ENCODE data around the gene FLNB.

DNA sequence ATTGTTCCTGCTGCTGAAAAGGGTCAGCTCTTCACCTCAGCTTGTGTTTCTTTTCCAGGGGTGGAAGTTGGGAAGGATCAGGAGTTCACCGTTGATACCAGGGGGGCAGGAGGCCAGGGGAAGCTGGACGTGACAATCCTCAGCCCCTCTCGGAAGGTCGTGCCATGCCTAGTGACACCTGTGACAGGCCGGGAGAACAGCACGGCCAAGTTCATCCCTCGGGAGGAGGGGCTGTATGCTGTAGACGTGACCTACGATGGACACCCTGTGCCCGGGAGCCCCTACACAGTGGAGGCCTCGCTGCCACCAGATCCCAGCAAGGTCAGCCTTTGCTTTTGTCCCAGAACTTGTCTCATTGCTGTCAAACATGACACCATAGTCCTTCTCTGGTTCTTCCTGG, 113.0 kb downstream of the FLNB start:
- no peak for TF ChIP-seq DNMT1 (CRISPR knock-in tag; IDR thresholded peaks at IDR 0.05)
- no peak for TF ChIP-seq HDAC2 (CRISPR knock-in tag; IDR thresholded peaks at IDR 0.05)
- no peak for TF ChIP-seq MYNN (CRISPR knock-in tag; IDR thresholded peaks at IDR 0.05; ENCODE audit: low read depth)
- TF ChIP-seq BRCA1 (CRISPR knock-in tag; IDR thresholded peaks at IDR 0.05): no peak
- TF ChIP-seq, protein P1, sequence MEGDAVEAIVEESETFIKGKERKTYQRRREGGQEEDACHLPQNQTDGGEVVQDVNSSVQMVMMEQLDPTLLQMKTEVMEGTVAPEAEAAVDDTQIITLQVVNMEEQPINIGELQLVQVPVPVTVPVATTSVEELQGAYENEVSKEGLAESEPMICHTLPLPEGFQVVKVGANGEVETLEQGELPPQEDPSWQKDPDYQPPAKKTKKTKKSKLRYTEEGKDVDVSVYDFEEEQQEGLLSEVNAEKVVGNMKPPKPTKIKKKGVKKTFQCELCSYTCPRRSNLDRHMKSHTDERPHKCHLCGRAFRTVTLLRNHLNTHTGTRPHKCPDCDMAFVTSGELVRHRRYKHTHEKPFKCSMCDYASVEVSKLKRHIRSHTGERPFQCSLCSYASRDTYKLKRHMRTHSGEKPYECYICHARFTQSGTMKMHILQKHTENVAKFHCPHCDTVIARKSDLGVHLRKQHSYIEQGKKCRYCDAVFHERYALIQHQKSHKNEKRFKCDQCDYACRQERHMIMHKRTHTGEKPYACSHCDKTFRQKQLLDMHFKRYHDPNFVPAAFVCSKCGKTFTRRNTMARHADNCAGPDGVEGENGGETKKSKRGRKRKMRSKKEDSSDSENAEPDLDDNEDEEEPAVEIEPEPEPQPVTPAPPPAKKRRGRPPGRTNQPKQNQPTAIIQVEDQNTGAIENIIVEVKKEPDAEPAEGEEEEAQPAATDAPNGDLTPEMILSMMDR (CRISPR knock-in tag; IDR thresholded peaks at IDR 0.05): no peak
- TF ChIP-seq, protein P2, sequence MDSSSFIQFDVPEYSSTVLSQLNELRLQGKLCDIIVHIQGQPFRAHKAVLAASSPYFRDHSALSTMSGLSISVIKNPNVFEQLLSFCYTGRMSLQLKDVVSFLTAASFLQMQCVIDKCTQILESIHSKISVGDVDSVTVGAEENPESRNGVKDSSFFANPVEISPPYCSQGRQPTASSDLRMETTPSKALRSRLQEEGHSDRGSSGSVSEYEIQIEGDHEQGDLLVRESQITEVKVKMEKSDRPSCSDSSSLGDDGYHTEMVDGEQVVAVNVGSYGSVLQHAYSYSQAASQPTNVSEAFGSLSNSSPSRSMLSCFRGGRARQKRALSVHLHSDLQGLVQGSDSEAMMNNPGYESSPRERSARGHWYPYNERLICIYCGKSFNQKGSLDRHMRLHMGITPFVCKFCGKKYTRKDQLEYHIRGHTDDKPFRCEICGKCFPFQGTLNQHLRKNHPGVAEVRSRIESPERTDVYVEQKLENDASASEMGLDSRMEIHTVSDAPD (CRISPR knock-in tag; IDR thresholded peaks at IDR 0.05): no peak
- no peak for TF ChIP-seq POLR2AphosphoS5 (IDR thresholded peaks at IDR 0.05; ENCODE audit: low read depth, low read length)
- TF ChIP-seq FOXK1 (CRISPR knock-in tag; IDR thresholded peaks at IDR 0.05; ENCODE audit: borderline replicate concordance, low read depth): no peak
- TF ChIP-seq POLR2A (IDR thresholded peaks at IDR 0.05; ENCODE audit: insufficient read depth in 1 of 2, low read depth in 2 of 2, low read length in 2 of 2): no peak
- TF ChIP-seq ZNF747 (CRISPR knock-in tag; IDR thresholded peaks at IDR 0.05; ENCODE audit: borderline replicate concordance): no peak
